ENCODE results near the gene SNX25.
"Not testable (repeated sequence)": the region's sequence is repeated elsewhere in the genome, so short reads cannot be mapped to it uniquely, and the experiment has no call there.

Gene SNX25

GRCh38 chr4:185227713-185228278 lies 18.4 kb downstream of the SNX25 start:
- Histone ChIP-seq H3K36me3 (ENCODE audit: insufficient read depth, low read length) (no peaks in the 10 kb centered on the region), H3K4me1 (ENCODE audit: insufficient read depth, low read length) (no peaks in the 10 kb centered on the region), H2AFZ (ENCODE audit: low read depth, low read length) (no peak overlapping the region), H3K4me3 (ENCODE audit: low read length) (no peak overlapping the region), H3K9me3 (ENCODE audit: low read length) (peaks cover 2% of the 10 kb centered on the region), H3K27me3 (ENCODE audit: insufficient read depth, low read length) (no peaks in the 10 kb centered on the region)

GRCh38 chr4:185229021-185229818 lies 19.8 kb downstream of the SNX25 start:
- H3K4me1 ChIP-seq (ENCODE audit: insufficient read depth, low read length): no peaks in the 10 kb centered on the region
- H2AFZ ChIP-seq (ENCODE audit: low read depth, low read length): no peak overlapping the region
- H3K27me3 ChIP-seq (ENCODE audit: insufficient read depth, low read length): no peaks in the 10 kb centered on the region
- no peaks in the 10 kb centered on the region for H3K36me3 ChIP-seq (ENCODE audit: insufficient read depth, low read length)
- H3K9me3 ChIP-seq (ENCODE audit: low read length): no peaks in the 10 kb centered on the region
- no peak overlapping the region for H3K4me3 ChIP-seq (ENCODE audit: low read length)

GRCh38 chr4:185232370-185232769 lies 23.0 kb downstream of the SNX25 start:
- no peak overlapping the region for H3K4me3 ChIP-seq (ENCODE audit: low read length)
- no peaks in the 10 kb centered on the region for H3K27me3 ChIP-seq (ENCODE audit: insufficient read depth, low read length)
- no peaks in the 10 kb centered on the region for H3K4me1 ChIP-seq (ENCODE audit: insufficient read depth, low read length)
- no peaks in the 10 kb centered on the region for H3K9me3 ChIP-seq (ENCODE audit: low read length)
- H2AFZ ChIP-seq (ENCODE audit: low read depth, low read length): no peak overlapping the region
- H3K36me3 ChIP-seq (ENCODE audit: insufficient read depth, low read length): no peaks in the 10 kb centered on the region

GRCh38 chr4:185235119-185235842 lies 25.9 kb downstream of the SNX25 start:
- Histone ChIP-seq H3K9me3 (ENCODE audit: low read length) (peaks cover 4% of the 10 kb centered on the region), H2AFZ (ENCODE audit: low read depth, low read length) (no peak overlapping the region), H3K27me3 (ENCODE audit: insufficient read depth, low read length) (no peaks in the 10 kb centered on the region), H3K36me3 (ENCODE audit: insufficient read depth, low read length) (no peaks in the 10 kb centered on the region), H3K4me1 (ENCODE audit: insufficient read depth, low read length) (no peaks in the 10 kb centered on the region), H3K4me3 (ENCODE audit: low read length) (no peak overlapping the region)

GRCh38 chr4:185235843-185236503 lies 26.6 kb downstream of the SNX25 start:
- Histone ChIP-seq H3K27me3 (ENCODE audit: insufficient read depth, low read length) (no peaks in the 10 kb centered on the region), H3K4me3 (ENCODE audit: low read length) (no peak overlapping the region), H3K9me3 (ENCODE audit: low read length) (peaks cover 4% of the 10 kb centered on the region), H3K4me1 (ENCODE audit: insufficient read depth, low read length) (no peaks in the 10 kb centered on the region), H3K36me3 (ENCODE audit: insufficient read depth, low read length) (no peaks in the 10 kb centered on the region), H2AFZ (ENCODE audit: low read depth, low read length) (no peak overlapping the region)

GRCh38 chr4:185237175-185237574 lies 27.8 kb downstream of the SNX25 start:
- H3K9me3 ChIP-seq (ENCODE audit: low read length): peaks cover 4% of the 10 kb centered on the region
- no peaks in the 10 kb centered on the region for H3K4me1 ChIP-seq (ENCODE audit: insufficient read depth, low read length)
- H2AFZ ChIP-seq (ENCODE audit: low read depth, low read length): no peak overlapping the region
- H3K27me3 ChIP-seq (ENCODE audit: insufficient read depth, low read length): no peaks in the 10 kb centered on the region
- H3K36me3 ChIP-seq (ENCODE audit: insufficient read depth, low read length): no peaks in the 10 kb centered on the region
- no peak overlapping the region for H3K4me3 ChIP-seq (ENCODE audit: low read length)

- Histone ChIP-seq H3K36me3 (ENCODE audit: insufficient read depth, low read length) (no peaks in the 10 kb centered on the region), H3K9me3 (ENCODE audit: low read length) (peaks cover 4% of the 10 kb centered on the region), H3K27me3 (ENCODE audit: insufficient read depth, low read length) (no peaks in the 10 kb centered on the region), H2AFZ (ENCODE audit: low read depth, low read length) (no peak overlapping the region), H3K4me3 (ENCODE audit: low read length) (no peak overlapping the region), H3K4me1 (ENCODE audit: insufficient read depth, low read length) (no peaks in the 10 kb centered on the region)
Measured at GRCh38 chr4:185238215-185238681, 28.9 kb downstream of the SNX25 start.

GRCh38 chr4:185238750-185239149 lies 29.4 kb downstream of the SNX25 start:
- H3K4me3 ChIP-seq (ENCODE audit: low read length): no peak overlapping the region
- no peaks in the 10 kb centered on the region for H3K27me3 ChIP-seq (ENCODE audit: insufficient read depth, low read length)
- no peaks in the 10 kb centered on the region for H3K4me1 ChIP-seq (ENCODE audit: insufficient read depth, low read length)
- H3K36me3 ChIP-seq (ENCODE audit: insufficient read depth, low read length): no peaks in the 10 kb centered on the region
- no peak overlapping the region for H2AFZ ChIP-seq (ENCODE audit: low read depth, low read length)
- peaks cover 4% of the 10 kb centered on the region for H3K9me3 ChIP-seq (ENCODE audit: low read length)

- H3K36me3 ChIP-seq (ENCODE audit: insufficient read depth, low read length); H2AFZ ChIP-seq (ENCODE audit: low read depth, low read length); H3K9me3 ChIP-seq (ENCODE audit: low read length); H3K4me3 ChIP-seq (ENCODE audit: low read length); H3K4me1 ChIP-seq (ENCODE audit: insufficient read depth, low read length); H3K27me3 ChIP-seq (ENCODE audit: insufficient read depth, low read length): not testable (repeated sequence)
Measured at GRCh38 chr4:185240486-185240885, 31.1 kb downstream of the SNX25 start.

- Histone ChIP-seq H3K9me3 (ENCODE audit: low read length) (peaks cover 4% of the 10 kb centered on the region), H3K4me3 (ENCODE audit: low read length) (no peak overlapping the region), H3K36me3 (ENCODE audit: insufficient read depth, low read length) (no peaks in the 10 kb centered on the region), H2AFZ (ENCODE audit: low read depth, low read length) (no peak overlapping the region), H3K27me3 (ENCODE audit: insufficient read depth, low read length) (no peaks in the 10 kb centered on the region), H3K4me1 (ENCODE audit: insufficient read depth, low read length) (no peaks in the 10 kb centered on the region)
Measured at GRCh38 chr4:185242749-185243533, 33.5 kb downstream of the SNX25 start.

- Histone ChIP-seq H3K27me3 (ENCODE audit: insufficient read depth, low read length) (no peaks in the 10 kb centered on the region), H3K4me3 (ENCODE audit: low read length) (no peak overlapping the region), H2AFZ (ENCODE audit: low read depth, low read length) (no peak overlapping the region)
Measured at GRCh38 chr4:185243879-185244278, 34.5 kb downstream of the SNX25 start.

GRCh38 chr4:185244763-185245162 lies 35.4 kb downstream of the SNX25 start:
- no peaks in the 10 kb centered on the region for H3K9me3 ChIP-seq (ENCODE audit: low read length)
- H3K36me3 ChIP-seq (ENCODE audit: insufficient read depth, low read length): no peaks in the 10 kb centered on the region
- no peaks in the 10 kb centered on the region for H3K27me3 ChIP-seq (ENCODE audit: insufficient read depth, low read length)
- H3K4me1 ChIP-seq (ENCODE audit: insufficient read depth, low read length): no peaks in the 10 kb centered on the region
- no peak overlapping the region for H2AFZ ChIP-seq (ENCODE audit: low read depth, low read length)
- no peak overlapping the region for H3K4me3 ChIP-seq (ENCODE audit: low read length)

More at GRCh38 chr4:185243879-185244278, 34.5 kb downstream of the SNX25 start:
- no peaks in the 10 kb centered on the region for H3K9me3 ChIP-seq (ENCODE audit: low read length)
- H3K4me1 ChIP-seq (ENCODE audit: insufficient read depth, low read length): no peaks in the 10 kb centered on the region
- no peaks in the 10 kb centered on the region for H3K36me3 ChIP-seq (ENCODE audit: insufficient read depth, low read length)
